HepG2 (cell line): ENCODE measurements around the gene TBC1D30. TPM values are rescaled to one million over a fixed set of nuclear protein-coding genes. Genes with fewer than 3 reads are reported as not detected.
A peak's percentile ranks its signal among the peaks of the same experiment; 100 is the strongest.

Experiments
- CBX1 ChIP-seq: IDR thresholded peaks from one replicate; pipeline ENCODE4 v1.6.1; 2016; ENCODE audit warnings: antibody characterized with exemption, low read depth
- CCDC6 ChIP-seq: sonication (generic); formaldehyde crosslinking; IDR thresholded peaks from 2 replicates; pipeline ENCODE4 v1.8.1; 2022; ENCODE audit warnings: mild to moderate bottlenecking, missing genetic modification reagents, moderate library complexity
- CHD2 ChIP-seq: IDR thresholded peaks from 2 replicates; pipeline ENCODE4 v1.6.1; 2011; ENCODE audit warnings: low read depth, low read length, improper control_type of control experiment
- GABPA ChIP-seq, 2 experiments: IDR thresholded peaks; 2 replicates each; pipeline ENCODE4 v1.6.1; 2011 to 2016; ENCODE audit warnings: low read depth in 2 of 2, low read length in 1 of 2, missing biosample characterization in 1 of 2, missing genetic modification characterization in 1 of 2
- GFI1 ChIP-seq: sonication (generic); formaldehyde crosslinking; IDR thresholded peaks from 2 replicates; pipeline ENCODE4 v1.5.0; 2020; ENCODE audit warnings: missing genetic modification reagents, mild to moderate bottlenecking, borderline replicate concordance
- MAFK ChIP-seq, 2 experiments: IDR thresholded peaks in 1 of 2; conservative IDR thresholded peaks in 1 of 2; 2 replicates each; pipeline ENCODE4 v1.6.1; 2011; ENCODE audit warnings: improper control_type of control experiment in 2 of 2, low read length in 2 of 2
- MLLT10 ChIP-seq: sonication (generic); formaldehyde crosslinking; IDR thresholded peaks from 2 replicates; pipeline ENCODE4 v1.4.0; 2020; ENCODE audit warnings: missing genetic modification reagents
- PHF20 ChIP-seq: sonication (generic); formaldehyde crosslinking; IDR thresholded peaks from 2 replicates; pipeline ENCODE4 v1.5.0; 2020; ENCODE audit warnings: mild to moderate bottlenecking, missing genetic modification reagents
- SMAD3 ChIP-seq: sonication (generic); formaldehyde crosslinking; IDR thresholded peaks from 2 replicates; pipeline ENCODE4 v1.4.0; 2020; ENCODE audit warnings: missing genetic modification reagents
- SRSF1 ChIP-seq: fragments of 200-400 bp; formaldehyde crosslinking; optimal IDR thresholded peaks from 2 replicates; pipeline ENCODE3; 2017; ENCODE audit warnings: mild to moderate bottlenecking, low read depth, low read length, moderate library complexity
- ZNF430 ChIP-seq: sonication (generic); formaldehyde crosslinking; IDR thresholded peaks from 2 replicates; pipeline ENCODE4 v1.9.0; 2021; ENCODE audit warnings: mild to moderate bottlenecking, missing genetic modification reagents
- ZNF577 ChIP-seq: sonication (generic); formaldehyde crosslinking; IDR thresholded peaks from 2 replicates; pipeline ENCODE4 v1.4.0; 2020; ENCODE audit warnings: mild to moderate bottlenecking, low read depth, missing genetic modification reagents, borderline replicate concordance
- ZNF615 ChIP-seq: sonication (generic); formaldehyde crosslinking; IDR thresholded peaks from 2 replicates; pipeline ENCODE4 v1.5.0; 2020; ENCODE audit warnings: mild to moderate bottlenecking, missing genetic modification reagents, borderline replicate concordance
- ZNF775 ChIP-seq: sonication (generic); formaldehyde crosslinking; IDR thresholded peaks from 2 replicates; pipeline ENCODE4 v1.4.0; 2020; ENCODE audit warnings: missing genetic modification reagents, mild to moderate bottlenecking, moderate library complexity, borderline replicate concordance
- polyA plus RNA-seq, 8 experiments: library from polyadenylated mRNA; depleted of rRNA in 3 of 8; stranded (reverse) in 7 of 8; unstranded in 1 of 8; fragments of >200 nt; fragmentation: Illumina TruSeq in 4 of 8; extraction: Trizol in 4 of 8; gene quantifications; 2 replicates each; pipeline versions ENCODE4 v1.2.1 to v1.2.3, GENCODE V29; 2011 to 2016; ENCODE audit warnings: low read depth in 4 of 8, missing spikeins in 1 of 8, mixed read lengths in 1 of 8; ENCODE audit not compliant: insufficient read depth in 1 of 8
- total RNA-seq, 5 experiments: library from RNA; depleted of rRNA; stranded (reverse); fragments of >200 nt; fragmentation: Illumina TruSeq; extraction: Trizol; gene quantifications; 2 replicates each; pipeline ENCODE4 v1.2.3, GENCODE V29; 2016; ENCODE audit warnings: low read depth in 1 of 5
- TF ChIP-seq, protein P1 (sequence below): sonication (generic); formaldehyde crosslinking; IDR thresholded peaks from 2 replicates; pipeline ENCODE4 v1.5.0; 2020; ENCODE audit warnings: mild to moderate bottlenecking, missing genetic modification reagents
- TF ChIP-seq, protein P2 (sequence below): IDR thresholded peaks from 2 replicates; pipeline ENCODE4 v1.6.1; 2018; ENCODE audit warnings: missing genetic modification reagents, mild to moderate bottlenecking, missing compliant biosample characterization
- TF ChIP-seq, protein P3 (sequence below): sonication (generic); formaldehyde crosslinking; IDR thresholded peaks from 2 replicates; pipeline ENCODE4 v1.8.1; 2023; ENCODE audit warnings: mild to moderate bottlenecking, inconsistent platforms, moderate library complexity, missing genetic modification reagents, borderline replicate concordance
- TF ChIP-seq, protein P4 (sequence below): sonication (generic); formaldehyde crosslinking; IDR thresholded peaks from 2 replicates; pipeline ENCODE4 v1.5.0; 2020; ENCODE audit warnings: mild to moderate bottlenecking, missing genetic modification reagents, moderate library complexity
- TF ChIP-seq, protein P5 (sequence below): sonication (generic); formaldehyde crosslinking; IDR thresholded peaks from 2 replicates; pipeline ENCODE4 v1.8.0; 2022; ENCODE audit warnings: mild to moderate bottlenecking, missing genetic modification reagents

TBC1D30 gene
- total and polyA plus RNA-seq, 2 of the 13 experiments (the other 11 are each of a cell fraction or from before 2014, with no cell fraction given) = 0.42 to 0.67 TPM

DNA sequence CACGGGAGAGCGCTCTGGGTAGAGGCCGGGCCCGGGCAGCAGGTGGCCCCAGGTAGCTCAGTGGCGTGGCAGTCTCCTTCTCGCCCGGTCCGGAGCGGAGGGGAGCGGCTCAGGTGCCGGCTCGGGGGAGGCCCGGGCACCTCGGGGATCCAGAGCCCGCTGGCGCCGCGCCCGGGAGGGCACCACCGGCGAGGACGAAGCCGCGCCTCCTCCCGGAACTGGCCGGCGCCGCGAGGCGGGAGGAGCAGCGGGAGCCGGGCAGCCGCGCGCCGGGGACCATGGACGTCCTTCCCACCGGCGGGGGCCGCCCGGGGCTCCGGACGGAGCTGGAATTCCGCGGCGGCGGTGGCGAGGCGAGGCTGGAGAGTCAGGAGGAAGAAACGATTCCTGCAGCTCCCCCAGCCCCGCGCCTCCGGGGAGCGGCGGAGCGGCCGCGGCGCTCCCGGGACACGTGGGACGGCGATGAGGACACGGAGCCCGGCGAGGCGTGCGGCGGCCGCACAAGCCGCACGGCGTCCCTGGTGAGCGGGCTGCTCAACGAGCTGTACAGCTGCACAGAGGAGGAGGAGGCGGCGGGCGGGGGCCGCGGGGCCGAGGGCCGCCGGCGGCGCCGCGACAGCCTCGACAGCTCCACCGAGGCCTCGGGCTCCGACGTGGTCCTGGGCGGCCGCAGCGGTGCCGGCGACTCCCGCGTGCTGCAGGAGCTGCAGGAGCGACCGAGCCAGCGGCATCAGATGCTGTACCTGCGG lies 43.7 kb upstream of the TBC1D30 start (continued):
- TF ChIP-seq, protein P1, sequence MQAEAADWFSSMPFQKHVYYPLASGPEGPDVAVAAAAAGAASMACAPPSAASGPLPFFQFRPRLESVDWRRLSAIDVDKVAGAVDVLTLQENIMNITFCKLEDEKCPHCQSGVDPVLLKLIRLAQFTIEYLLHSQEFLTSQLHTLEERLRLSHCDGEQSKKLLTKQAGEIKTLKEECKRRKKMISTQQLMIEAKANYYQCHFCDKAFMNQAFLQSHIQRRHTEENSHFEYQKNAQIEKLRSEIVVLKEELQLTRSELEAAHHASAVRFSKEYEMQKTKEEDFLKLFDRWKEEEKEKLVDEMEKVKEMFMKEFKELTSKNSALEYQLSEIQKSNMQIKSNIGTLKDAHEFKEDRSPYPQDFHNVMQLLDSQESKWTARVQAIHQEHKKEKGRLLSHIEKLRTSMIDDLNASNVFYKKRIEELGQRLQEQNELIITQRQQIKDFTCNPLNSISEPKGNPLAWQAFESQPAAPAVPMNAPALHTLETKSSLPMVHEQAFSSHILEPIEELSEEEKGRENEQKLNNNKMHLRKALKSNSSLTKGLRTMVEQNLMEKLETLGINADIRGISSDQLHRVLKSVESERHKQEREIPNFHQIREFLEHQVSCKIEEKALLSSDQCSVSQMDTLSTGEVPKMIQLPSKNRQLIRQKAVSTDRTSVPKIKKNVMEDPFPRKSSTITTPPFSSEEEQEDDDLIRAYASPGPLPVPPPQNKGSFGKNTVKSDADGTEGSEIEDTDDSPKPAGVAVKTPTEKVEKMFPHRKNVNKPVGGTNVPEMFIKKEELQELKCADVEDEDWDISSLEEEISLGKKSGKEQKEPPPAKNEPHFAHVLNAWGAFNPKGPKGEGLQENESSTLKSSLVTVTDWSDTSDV (CRISPR knock-in tag) = no peak
- no peak for TF ChIP-seq GFI1 (CRISPR knock-in tag)
- TF ChIP-seq ZNF577 (CRISPR knock-in tag) = no peak
- no peak for TF ChIP-seq ZNF430 (CRISPR knock-in tag)
- TF ChIP-seq CCDC6 (CRISPR knock-in tag) = peak; percentile 24; the same call in 1 of the 2 replicates
- no peak for TF ChIP-seq PHF20 (CRISPR knock-in tag)
- no peak for TF ChIP-seq ZNF615 (CRISPR knock-in tag)
- TF ChIP-seq, protein P2, sequence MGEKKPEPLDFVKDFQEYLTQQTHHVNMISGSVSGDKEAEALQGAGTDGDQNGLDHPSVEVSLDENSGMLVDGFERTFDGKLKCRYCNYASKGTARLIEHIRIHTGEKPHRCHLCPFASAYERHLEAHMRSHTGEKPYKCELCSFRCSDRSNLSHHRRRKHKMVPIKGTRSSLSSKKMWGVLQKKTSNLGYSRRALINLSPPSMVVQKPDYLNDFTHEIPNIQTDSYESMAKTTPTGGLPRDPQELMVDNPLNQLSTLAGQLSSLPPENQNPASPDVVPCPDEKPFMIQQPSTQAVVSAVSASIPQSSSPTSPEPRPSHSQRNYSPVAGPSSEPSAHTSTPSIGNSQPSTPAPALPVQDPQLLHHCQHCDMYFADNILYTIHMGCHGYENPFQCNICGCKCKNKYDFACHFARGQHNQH = no peak
- TF ChIP-seq SMAD3 (CRISPR knock-in tag) = no peak
- no peak for TF ChIP-seq MAFK (conservative IDR thresholded peaks at IDR 0.05 in 1 of 2, IDR thresholded peaks at IDR 0.05 in 1 of 2; ENCODE audit: low read length in 2 of 2)
- TF ChIP-seq CBX1 = no peak
- TF ChIP-seq, protein P3, sequence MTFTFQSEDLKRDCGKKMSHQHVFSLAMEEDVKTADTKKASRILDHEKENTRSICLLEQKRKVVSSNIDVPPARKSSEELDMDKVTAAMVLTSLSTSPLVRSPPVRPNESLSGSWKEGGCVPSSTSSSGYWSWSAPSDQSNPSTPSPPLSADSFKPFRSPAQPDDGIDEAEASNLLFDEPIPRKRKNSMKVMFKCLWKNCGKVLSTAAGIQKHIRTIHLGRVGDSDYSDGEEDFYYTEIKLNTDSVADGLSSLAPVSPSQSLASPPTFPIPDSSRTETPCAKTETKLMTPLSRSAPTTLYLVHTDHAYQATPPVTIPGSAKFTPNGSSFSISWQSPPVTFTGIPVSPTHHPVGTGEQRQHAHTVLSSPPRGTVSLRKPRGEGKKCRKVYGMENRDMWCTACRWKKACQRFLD (CRISPR knock-in tag) = no peak
- TF ChIP-seq ZNF775 (CRISPR knock-in tag) = no peak
- TF ChIP-seq GABPA (IDR thresholded peaks at IDR 0.05; ENCODE audit: low read depth, low read length) = no peak
- TF ChIP-seq GABPA (CRISPR knock-in tag; IDR thresholded peaks at IDR 0.05; ENCODE audit: low read depth) = no peak
- no peak for TF ChIP-seq CHD2
- TF ChIP-seq, protein P4, sequence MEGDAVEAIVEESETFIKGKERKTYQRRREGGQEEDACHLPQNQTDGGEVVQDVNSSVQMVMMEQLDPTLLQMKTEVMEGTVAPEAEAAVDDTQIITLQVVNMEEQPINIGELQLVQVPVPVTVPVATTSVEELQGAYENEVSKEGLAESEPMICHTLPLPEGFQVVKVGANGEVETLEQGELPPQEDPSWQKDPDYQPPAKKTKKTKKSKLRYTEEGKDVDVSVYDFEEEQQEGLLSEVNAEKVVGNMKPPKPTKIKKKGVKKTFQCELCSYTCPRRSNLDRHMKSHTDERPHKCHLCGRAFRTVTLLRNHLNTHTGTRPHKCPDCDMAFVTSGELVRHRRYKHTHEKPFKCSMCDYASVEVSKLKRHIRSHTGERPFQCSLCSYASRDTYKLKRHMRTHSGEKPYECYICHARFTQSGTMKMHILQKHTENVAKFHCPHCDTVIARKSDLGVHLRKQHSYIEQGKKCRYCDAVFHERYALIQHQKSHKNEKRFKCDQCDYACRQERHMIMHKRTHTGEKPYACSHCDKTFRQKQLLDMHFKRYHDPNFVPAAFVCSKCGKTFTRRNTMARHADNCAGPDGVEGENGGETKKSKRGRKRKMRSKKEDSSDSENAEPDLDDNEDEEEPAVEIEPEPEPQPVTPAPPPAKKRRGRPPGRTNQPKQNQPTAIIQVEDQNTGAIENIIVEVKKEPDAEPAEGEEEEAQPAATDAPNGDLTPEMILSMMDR (CRISPR knock-in tag) = peak; percentile 30; the same call in 1 of the 2 replicates
- peak; percentile 34 for TF ChIP-seq SRSF1
- no peak for TF ChIP-seq MLLT10 (CRISPR knock-in tag)
- TF ChIP-seq, protein P5, sequence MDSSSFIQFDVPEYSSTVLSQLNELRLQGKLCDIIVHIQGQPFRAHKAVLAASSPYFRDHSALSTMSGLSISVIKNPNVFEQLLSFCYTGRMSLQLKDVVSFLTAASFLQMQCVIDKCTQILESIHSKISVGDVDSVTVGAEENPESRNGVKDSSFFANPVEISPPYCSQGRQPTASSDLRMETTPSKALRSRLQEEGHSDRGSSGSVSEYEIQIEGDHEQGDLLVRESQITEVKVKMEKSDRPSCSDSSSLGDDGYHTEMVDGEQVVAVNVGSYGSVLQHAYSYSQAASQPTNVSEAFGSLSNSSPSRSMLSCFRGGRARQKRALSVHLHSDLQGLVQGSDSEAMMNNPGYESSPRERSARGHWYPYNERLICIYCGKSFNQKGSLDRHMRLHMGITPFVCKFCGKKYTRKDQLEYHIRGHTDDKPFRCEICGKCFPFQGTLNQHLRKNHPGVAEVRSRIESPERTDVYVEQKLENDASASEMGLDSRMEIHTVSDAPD (CRISPR knock-in tag) = no peak
